ENCODE results near the gene KCNE3.
"Not testable (repeated sequence)": the region's sequence is repeated elsewhere in the genome, so short reads cannot be mapped to it uniquely, and the experiment has no call there.

The KCNE3 gene

GRCh38 chr11:74443071-74443864 is 24.1 kb downstream of the KCNE3 start:
- DNase-seq (ENCODE audit: low read depth in 2 of 2) = no peak

GRCh38 chr11:74442636-74443035 is 24.7 kb downstream of the KCNE3 start:
- no peak for DNase-seq (ENCODE audit: low read depth in 2 of 2)

GRCh38 chr11:74438681-74439080 is 28.7 kb downstream of the KCNE3 start:
- no peak for DNase-seq (ENCODE audit: low read depth in 2 of 2)

GRCh38 chr11:74437441-74438042 is 29.8 kb downstream of the KCNE3 start:
- DNase-seq (ENCODE audit: low read depth in 2 of 2) = no peak

GRCh38 chr11:74434528-74434927 is 32.8 kb downstream of the KCNE3 start:
- no peak for DNase-seq (ENCODE audit: low read depth in 2 of 2)

GRCh38 chr11:74429205-74429604 is 38.1 kb downstream of the KCNE3 start:
- no peak for DNase-seq (ENCODE audit: low read depth in 2 of 2)

- no peak for DNase-seq (ENCODE audit: low read depth in 2 of 2)
Observed at GRCh38 chr11:74427384-74427886, 39.9 kb downstream of the KCNE3 start.

GRCh38 chr11:74425100-74425499 is 42.2 kb downstream of the KCNE3 start:
- no peak for DNase-seq (ENCODE audit: low read depth in 2 of 2)

- DNase-seq (ENCODE audit: low read depth in 2 of 2) = no peak
Observed at GRCh38 chr11:74418509-74418895, 48.8 kb downstream of the KCNE3 start.

- DNase-seq (ENCODE audit: low read depth in 2 of 2) = no peak
Observed at GRCh38 chr11:74417860-74418508, 49.4 kb downstream of the KCNE3 start.

- DNase-seq (ENCODE audit: low read depth in 2 of 2) = no peak
Observed at GRCh38 chr11:74417379-74417804, 50.0 kb downstream of the KCNE3 start.

- not testable (repeated sequence) for DNase-seq (ENCODE audit: low read depth in 2 of 2)
Observed at GRCh38 chr11:74416974-74417373, 50.4 kb downstream of the KCNE3 start.

- no peak for DNase-seq (ENCODE audit: low read depth in 2 of 2)
Observed at GRCh38 chr11:74412733-74413359, 54.5 kb downstream of the KCNE3 start.

- DNase-seq (ENCODE audit: low read depth in 2 of 2) = no peak
Observed at GRCh38 chr11:74412321-74412720, 55.0 kb downstream of the KCNE3 start.

GRCh38 chr11:74409633-74410032 is 57.7 kb downstream of the KCNE3 start:
- DNase-seq (ENCODE audit: low read depth in 2 of 2) = no peak
